ENCODE data around the gene TMEM169.
"Not testable (repeated sequence)": the region's sequence is repeated elsewhere in the genome, so short reads cannot be mapped to it uniquely, and the experiment has no call there.

TMEM169 gene

DNA sequence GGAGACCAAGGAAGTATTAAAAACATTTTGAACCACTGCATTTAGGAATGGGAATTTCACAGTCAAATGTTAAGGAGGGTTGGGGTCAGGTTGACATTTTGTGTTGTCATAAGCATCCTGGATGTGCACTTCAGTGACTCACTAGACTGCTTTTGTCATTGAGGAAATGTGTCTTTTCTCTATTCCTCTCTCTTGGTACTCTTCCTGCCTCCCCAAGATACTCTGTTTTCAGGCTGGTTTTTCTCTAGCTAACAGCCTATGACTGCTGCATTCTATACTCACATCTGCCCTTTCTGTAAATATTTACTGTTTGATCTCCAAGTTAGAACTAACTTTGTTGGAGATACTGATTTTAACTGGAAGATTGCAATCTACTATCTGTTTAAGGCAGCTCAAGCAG, 50.9 kb downstream of the TMEM169 start:
- TF ChIP-seq, protein P1, sequence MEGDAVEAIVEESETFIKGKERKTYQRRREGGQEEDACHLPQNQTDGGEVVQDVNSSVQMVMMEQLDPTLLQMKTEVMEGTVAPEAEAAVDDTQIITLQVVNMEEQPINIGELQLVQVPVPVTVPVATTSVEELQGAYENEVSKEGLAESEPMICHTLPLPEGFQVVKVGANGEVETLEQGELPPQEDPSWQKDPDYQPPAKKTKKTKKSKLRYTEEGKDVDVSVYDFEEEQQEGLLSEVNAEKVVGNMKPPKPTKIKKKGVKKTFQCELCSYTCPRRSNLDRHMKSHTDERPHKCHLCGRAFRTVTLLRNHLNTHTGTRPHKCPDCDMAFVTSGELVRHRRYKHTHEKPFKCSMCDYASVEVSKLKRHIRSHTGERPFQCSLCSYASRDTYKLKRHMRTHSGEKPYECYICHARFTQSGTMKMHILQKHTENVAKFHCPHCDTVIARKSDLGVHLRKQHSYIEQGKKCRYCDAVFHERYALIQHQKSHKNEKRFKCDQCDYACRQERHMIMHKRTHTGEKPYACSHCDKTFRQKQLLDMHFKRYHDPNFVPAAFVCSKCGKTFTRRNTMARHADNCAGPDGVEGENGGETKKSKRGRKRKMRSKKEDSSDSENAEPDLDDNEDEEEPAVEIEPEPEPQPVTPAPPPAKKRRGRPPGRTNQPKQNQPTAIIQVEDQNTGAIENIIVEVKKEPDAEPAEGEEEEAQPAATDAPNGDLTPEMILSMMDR (IDR thresholded peaks at IDR 0.05; ENCODE audit: low read depth, low read length) = no peak
- no peak for DNase-seq (ENCODE audit: low read depth in 2 of 2)
- no peak overlapping the region for H3K4me3 ChIP-seq (replicated peaks in 1 of 2; ENCODE audit: low read depth in 2 of 2, low read length in 2 of 2)

DNA sequence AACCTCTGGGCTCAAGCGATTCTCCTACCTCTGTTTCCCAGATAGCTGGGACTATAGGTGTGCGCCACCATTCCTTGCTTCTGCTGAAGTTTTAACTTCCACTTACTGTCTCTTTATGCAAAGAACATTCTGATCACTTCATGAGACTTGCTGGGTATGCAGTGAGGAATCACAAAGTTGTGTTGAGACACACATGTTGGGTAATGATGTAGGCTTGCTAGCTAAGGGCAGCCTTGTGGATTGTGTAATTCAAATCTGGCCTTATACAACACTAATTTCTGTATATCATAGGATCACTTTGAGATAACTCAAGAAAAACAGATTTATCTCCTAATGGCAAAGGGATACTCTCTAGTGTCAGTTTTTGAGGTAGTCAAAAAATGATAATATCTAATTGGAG, 51.7 kb downstream of the TMEM169 start:
- no peak overlapping the region for H3K4me3 ChIP-seq (replicated peaks in 1 of 2; ENCODE audit: low read depth in 2 of 2, low read length in 2 of 2)
- peak in 1 of 2 donors; percentile 23 for DNase-seq (ENCODE audit: low read depth in 2 of 2)
- TF ChIP-seq, protein P1 (IDR thresholded peaks at IDR 0.05; ENCODE audit: low read depth, low read length) = no peak

DNA sequence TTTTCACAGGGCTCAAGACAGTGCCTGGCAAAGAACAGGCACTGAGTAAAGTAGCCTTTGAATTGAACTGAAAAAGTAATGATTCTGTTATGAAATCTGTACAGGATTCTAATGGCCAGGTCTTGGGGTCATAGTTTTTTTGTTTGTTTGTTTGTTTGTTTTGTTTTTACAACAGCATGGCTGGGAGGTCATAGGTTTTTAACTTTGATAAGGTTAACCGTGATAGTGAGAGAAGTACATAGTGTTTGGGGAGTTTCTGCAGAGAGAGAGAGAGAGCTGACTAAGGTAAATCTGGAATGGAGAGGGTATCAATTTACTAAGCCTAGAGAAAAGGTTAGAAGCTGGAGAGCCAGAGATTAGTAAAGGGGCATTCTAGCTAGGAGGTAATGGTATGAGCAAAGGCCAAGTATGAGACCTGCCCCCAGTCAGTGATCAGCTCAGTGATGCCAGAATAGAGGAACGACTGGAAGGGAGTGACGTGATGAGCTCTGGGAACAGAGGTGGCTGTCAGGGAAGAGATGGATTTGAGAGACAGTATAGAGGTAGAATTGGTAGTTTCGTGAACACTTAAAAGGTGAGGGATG, 53.3 kb downstream of the TMEM169 start:
- TF ChIP-seq, protein P1 (IDR thresholded peaks at IDR 0.05; ENCODE audit: low read depth, low read length) = no peak
- H3K4me3 ChIP-seq (replicated peaks in 1 of 2; ENCODE audit: low read depth in 2 of 2, low read length in 2 of 2) = no peak overlapping the region
- no peak for DNase-seq (ENCODE audit: low read depth in 2 of 2)

DNA sequence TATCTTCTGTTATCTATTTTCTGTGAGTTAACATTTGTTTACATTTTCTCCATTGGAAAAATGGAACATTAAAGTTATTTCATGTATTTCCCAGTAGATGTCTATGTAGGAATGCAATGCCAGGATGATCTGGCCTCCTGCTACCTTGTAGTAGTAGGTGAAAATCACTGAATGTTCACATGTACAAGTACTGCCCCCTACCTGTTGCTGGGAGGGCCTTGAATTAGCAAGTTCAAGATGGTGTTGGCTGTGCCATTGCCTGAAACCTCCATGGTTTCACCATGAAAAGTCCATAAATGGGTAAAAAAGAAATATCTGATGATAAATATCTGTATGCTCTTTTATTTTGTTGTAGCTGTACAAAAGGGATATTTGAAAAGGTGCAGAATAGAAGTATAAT, 58.2 kb downstream of the TMEM169 start:
- peak in 1 of 2 donors; percentile 23 for DNase-seq (ENCODE audit: low read depth in 2 of 2)

DNA sequence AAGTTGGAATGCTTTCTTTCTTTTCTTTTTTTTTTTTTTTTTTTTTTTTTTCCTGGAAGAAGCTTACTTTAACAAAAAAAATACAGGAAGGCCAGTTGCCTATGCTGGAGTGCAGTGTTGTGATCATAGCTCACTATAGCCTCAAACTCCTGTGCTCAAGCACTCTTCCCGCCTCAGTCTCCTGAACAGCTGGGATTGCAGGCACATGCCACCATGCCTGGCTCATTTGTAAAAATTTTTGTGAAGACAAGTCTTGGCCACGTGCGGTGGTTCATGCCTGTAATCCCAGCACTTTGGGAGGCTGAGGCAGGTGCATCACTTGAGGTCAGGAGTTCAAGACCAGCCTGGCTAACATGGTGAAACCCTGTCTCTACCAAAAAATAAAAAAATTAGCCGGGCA, 59.8 kb downstream of the TMEM169 start:
- DNase-seq (ENCODE audit: low read depth in 2 of 2); H3K4me3 ChIP-seq (replicated peaks in 1 of 2; ENCODE audit: low read depth in 2 of 2, low read length in 2 of 2): not testable (repeated sequence)

More for the DNA sequence above, 58.2 kb downstream of the TMEM169 start:
- H3K4me3 ChIP-seq (replicated peaks in 1 of 2; ENCODE audit: low read depth in 2 of 2, low read length in 2 of 2) = no peak overlapping the region
- TF ChIP-seq, protein P1 (IDR thresholded peaks at IDR 0.05; ENCODE audit: low read depth, low read length) = peak; percentile 29

DNA sequence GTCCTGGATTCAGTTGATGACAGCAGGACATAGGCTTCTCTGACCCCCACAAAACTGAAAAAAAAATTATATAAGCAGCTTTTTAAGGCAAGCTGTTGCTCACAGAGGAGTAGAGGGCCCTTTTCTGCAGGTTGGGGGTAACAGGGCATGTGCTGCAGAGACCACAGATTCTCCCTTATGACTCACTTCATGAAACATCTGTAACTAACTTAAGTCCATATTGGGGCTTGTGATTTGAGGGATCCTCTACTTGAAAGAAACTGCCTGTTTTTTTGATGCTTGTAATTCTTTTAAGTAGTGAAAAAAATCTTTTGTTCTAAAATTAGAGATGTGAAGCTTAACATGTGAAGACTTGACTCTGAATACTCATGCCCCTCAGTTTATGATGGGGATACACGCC, 60.8 kb downstream of the TMEM169 start:
- no peak overlapping the region for H3K4me3 ChIP-seq (replicated peaks in 1 of 2; ENCODE audit: low read depth in 2 of 2, low read length in 2 of 2)
- TF ChIP-seq, protein P1 (IDR thresholded peaks at IDR 0.05; ENCODE audit: low read depth, low read length) = no peak
- DNase-seq (ENCODE audit: low read depth in 2 of 2) = peak in 1 of 2 donors; percentile 51

DNA sequence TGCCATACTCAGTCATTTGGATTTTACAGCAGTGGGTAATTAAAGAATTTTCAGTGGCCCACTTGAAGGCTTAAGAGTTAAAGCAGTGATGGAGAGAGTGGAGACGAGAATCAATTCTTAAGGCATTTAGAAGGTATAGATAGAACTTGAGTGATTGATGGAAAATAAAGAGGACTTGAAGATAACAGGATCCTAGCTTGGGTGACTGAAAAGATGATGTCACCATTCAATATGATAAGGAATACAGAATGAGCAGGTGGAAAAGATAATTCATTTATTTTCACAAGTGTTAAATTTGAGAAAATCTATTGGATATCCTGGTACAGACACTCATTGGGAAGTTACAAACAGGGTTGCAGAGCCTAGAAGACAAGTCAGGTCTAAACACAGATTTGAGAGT, 62.7 kb downstream of the TMEM169 start:
- DNase-seq (ENCODE audit: low read depth in 2 of 2) = no peak
- TF ChIP-seq, protein P1 (IDR thresholded peaks at IDR 0.05; ENCODE audit: low read depth, low read length) = no peak
- no peak overlapping the region for H3K4me3 ChIP-seq (replicated peaks in 1 of 2; ENCODE audit: low read depth in 2 of 2, low read length in 2 of 2)
